ENCODE results near the gene L3MBTL1.

Gene L3MBTL1

DNA sequence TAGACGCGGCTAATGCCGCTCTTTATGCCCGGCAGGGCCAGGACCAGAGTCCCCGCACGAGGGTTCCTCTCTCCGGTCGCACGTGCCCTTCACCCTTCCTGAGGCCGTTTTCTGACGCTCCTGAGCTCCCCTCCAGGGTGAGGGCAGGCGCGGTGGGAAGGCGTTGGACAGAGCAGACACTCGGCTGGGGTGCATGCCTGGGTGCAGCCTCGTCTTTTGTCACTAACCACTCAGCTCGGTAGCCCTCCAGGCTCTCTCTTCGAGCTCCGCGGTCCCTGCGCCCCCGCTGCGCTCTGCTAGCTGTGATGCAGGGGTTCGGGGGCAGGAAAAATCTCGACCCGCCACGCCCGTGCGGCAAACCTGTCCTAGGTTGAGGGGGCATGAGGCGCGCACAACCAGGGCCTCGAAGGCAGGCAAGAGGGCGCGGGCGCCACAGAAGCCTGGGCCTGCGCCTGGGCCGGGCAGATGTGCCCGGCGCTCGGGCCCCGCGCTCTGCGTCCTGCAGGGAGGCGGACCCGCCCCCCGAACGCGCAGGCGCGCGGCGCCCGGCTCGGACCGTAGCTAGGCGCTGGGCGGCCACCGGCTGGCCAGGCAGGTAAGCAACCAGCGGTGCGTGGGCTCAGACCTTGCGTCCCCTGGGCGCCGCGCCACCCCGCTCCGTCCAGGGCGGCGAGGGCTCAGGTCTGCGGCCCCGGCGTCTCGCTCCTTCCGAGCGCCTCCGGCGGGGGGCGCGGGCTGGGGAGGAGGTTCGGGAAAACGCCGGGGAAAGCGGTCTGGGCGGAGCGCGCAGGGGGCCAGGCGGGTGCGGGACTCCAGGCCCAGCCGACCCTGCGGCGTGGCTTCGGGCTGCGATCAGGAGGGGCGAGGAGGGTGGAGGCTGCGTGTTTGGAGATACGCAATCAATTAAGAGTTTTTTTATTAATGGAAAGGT is at the start of gene L3MBTL1:
TSS of gene L3MBTL1 (plus strand) at position 548 of the 931 bp plus-strand sequence. CDS start 5,807 bp downstream, outside the sequence.
- TF ChIP-seq, protein P1, sequence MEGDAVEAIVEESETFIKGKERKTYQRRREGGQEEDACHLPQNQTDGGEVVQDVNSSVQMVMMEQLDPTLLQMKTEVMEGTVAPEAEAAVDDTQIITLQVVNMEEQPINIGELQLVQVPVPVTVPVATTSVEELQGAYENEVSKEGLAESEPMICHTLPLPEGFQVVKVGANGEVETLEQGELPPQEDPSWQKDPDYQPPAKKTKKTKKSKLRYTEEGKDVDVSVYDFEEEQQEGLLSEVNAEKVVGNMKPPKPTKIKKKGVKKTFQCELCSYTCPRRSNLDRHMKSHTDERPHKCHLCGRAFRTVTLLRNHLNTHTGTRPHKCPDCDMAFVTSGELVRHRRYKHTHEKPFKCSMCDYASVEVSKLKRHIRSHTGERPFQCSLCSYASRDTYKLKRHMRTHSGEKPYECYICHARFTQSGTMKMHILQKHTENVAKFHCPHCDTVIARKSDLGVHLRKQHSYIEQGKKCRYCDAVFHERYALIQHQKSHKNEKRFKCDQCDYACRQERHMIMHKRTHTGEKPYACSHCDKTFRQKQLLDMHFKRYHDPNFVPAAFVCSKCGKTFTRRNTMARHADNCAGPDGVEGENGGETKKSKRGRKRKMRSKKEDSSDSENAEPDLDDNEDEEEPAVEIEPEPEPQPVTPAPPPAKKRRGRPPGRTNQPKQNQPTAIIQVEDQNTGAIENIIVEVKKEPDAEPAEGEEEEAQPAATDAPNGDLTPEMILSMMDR (IDR thresholded peaks at IDR 0.05): no peak

DNA sequence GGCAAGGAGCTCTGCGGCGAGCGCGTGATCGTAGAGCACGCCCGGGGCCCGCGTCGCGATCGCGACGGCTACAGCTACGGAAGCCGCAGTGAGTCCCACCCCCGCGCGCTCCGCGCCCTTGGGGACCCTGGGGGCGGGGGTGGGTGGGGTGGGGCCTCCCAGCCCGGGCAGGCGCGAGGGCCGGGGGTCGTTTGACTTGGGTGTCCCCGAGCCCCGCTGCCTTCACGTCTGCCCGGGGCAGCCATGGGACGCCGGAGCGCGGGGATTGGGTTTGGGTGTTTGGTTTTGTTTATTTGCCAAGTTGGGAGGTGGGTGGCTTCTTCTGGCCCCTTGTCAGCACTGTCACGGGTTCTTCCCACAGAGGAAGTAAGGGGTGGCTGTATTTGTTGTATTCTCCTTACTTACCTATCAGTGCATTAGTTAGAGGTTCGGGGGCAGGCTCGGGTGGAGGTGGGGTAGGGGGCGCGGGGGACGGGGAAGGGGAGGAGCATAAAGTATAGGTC is 49.0 kb upstream of the L3MBTL1 start:
- TF ChIP-seq, protein P1 (IDR thresholded peaks at IDR 0.05): no peak

DNA sequence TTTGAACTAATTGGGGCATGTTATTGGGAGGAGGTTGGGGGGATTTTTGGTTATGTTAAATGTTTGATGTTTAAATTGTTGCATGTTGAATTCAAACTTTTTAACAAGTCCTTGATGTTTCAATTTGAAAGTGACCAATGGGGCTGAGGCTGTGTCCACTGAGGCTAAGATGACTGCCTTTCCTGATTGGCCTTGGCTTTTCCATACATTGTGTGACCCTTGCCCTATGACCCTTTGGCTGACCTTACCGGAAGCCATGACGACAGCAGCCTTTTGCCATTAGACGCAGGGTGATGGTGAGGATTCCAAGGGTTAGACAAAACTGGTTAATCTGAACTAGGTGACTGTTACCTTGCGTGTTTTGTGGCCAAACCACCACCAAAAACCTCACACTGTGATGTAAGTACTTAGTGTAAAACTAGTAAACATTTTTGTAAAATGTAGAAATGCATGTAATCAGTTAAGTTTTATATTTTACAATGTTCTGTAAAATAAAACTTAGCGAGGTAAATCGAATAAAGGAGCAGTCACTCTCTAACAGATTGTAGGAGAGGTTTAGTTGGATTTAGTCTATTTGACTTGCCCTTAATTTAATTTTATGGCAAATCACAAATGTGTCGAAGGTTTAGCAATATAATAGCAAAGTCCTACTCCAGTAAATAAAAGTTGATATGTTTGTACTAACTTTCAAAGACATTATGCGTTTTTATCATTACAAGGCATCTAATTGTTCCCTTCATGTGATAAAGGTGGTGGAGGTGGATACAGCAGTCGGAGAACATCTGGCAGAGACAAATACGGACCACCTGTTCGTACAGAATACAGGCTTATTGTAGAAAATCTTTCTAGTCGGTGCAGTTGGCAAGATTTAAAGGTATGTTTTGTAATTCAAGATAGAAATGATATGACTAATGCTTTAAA is 48.2 kb upstream of the L3MBTL1 start:
- TF ChIP-seq, protein P1 (IDR thresholded peaks at IDR 0.05): no peak

DNA sequence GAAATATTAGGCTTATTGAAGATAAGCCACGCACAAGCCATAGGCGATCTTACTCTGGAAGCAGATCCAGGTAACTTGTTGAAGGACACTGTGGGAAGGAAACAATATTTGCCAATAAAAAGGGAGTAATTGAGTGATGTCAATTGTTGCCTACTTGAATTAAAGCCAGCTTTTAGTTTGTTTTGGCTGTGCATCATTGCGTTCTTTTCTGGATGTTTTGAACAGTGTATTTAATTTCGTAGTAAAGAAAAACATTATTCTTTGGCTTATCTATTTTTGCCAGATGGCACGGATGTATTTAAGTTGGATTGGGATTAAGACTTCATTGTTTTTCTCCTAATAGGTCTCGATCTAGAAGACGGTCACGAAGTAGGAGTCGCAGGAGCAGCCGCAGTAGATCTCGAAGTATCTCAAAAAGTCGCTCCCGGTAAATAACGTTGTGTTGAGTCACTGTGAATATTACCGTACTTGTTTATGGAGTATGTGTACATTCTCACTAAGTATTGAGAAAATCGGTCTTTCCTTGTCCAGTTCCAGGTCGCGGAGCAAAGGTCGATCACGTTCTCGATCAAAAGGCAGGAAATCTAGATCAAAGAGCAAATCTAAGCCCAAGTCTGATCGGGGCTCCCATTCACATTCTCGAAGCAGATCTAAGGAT is 47.2 kb upstream of the L3MBTL1 start:
- TF ChIP-seq, protein P1 (IDR thresholded peaks at IDR 0.05): no peak

DNA sequence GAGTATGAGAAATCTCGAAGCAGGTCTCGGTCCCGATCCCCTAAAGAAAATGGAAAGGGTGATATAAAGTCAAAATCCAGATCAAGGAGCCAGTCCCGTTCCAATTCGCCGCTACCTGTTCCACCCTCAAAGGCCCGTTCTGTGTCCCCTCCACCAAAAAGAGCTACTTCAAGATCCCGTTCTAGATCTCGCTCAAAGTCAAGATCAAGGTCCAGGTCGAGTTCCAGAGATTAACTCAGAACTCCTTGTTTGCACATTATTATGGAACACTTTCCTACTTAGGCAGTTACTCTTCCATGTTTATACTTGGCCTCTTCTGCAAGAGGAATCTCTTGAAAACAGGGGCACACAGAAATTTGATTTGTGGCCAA is 46.7 kb upstream of the L3MBTL1 start:
- TF ChIP-seq, protein P1 (IDR thresholded peaks at IDR 0.05): no peak

DNA sequence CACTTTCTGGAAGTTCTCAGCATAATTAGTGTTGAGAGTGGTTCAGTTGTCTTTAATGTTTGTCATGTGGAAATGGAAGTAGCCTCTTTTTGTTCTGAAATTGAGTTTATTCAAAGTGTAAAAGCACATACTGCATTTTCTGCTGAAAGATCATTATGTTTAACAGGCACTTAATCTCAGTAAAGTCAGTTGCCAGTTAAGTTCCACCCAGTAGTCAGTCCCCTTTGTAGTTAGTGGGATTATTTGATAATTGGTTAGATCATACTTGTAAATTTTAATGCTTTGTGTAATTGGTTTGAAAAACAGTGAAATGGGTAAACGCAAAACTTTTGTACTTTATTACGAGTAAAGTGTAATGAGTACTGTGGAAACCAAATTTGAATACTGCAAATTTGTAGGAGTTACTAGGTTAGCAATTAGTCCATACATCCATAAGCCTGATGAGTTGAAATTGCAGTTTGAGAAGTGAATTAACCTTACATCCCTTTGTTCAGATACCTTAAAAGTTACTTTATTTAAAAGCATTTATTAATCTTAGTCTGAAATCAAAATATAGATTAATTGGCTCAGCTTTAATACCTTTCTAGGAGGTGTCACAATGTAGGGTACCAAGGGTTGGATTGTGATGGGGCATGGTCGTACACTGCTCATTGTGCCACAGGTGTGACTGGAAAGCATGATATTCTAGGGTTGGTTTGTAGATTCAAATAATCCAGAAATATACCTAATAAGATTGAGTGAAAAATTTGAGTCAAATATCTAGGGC is 45.4 kb upstream of the L3MBTL1 start:
- TF ChIP-seq, protein P1 (IDR thresholded peaks at IDR 0.05): no peak

All from LNCAP (cell line).